OCI-LY7 (cell line): Measurements from ENCODE around the gene ANGPTL7.
"Not testable (repeated sequence)": the region's sequence is repeated elsewhere in the genome, so short reads cannot be mapped to it uniquely, and the experiment has no call there.

ENCODE experiments used
- EZH2phosphoT487 ChIP-seq: fragments of 200-600 bp; sonication (generic); IDR thresholded peaks from 2 replicates; pipeline ENCODE4 v1.6.1; 2018; ENCODE audit warnings: low read depth, borderline replicate concordance, mild to moderate bottlenecking, mixed run types, antibody characterized with exemption, low read length, moderate library complexity, mixed read lengths
- TF ChIP-seq, protein P1 (sequence below): fragments of 200-600 bp; sonication (generic); conservative IDR thresholded peaks from 2 replicates; pipeline ENCODE4 v1.5.1; 2014; ENCODE audit warnings: mild to moderate bottlenecking, antibody characterized with exemption, low read length, moderate library complexity, mixed read lengths

DNA sequence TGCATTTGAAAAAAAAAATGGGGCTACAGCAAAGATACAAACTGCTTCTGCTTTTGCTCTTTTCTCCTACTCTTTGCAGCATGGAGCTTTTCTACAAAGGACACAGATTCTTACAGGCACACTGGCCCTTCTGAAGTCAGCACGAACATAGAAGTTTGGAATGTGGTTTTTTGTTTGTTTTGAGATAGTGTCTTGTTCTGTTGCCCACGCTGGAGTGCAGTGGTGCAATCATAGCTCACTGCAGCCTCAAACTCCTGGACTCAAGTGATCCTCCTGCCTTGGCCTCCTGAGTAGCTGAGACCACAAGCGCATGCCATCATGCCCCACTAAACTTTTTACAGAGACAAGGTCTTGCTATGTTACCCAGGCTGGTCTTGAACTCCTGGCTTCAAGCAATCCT is 9.4 kb upstream of the ANGPTL7 start:
- TF ChIP-seq, protein P1, sequence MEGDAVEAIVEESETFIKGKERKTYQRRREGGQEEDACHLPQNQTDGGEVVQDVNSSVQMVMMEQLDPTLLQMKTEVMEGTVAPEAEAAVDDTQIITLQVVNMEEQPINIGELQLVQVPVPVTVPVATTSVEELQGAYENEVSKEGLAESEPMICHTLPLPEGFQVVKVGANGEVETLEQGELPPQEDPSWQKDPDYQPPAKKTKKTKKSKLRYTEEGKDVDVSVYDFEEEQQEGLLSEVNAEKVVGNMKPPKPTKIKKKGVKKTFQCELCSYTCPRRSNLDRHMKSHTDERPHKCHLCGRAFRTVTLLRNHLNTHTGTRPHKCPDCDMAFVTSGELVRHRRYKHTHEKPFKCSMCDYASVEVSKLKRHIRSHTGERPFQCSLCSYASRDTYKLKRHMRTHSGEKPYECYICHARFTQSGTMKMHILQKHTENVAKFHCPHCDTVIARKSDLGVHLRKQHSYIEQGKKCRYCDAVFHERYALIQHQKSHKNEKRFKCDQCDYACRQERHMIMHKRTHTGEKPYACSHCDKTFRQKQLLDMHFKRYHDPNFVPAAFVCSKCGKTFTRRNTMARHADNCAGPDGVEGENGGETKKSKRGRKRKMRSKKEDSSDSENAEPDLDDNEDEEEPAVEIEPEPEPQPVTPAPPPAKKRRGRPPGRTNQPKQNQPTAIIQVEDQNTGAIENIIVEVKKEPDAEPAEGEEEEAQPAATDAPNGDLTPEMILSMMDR = not testable (repeated sequence)
- not testable (repeated sequence) for TF ChIP-seq EZH2phosphoT487
